ENCODE results near the gene ACTL10. TPM values are rescaled to one million over a fixed set of nuclear protein-coding genes. Genes with fewer than 3 reads are reported as not detected.

Gene ACTL10
- total and polyA plus RNA-seq, 2 of the 13 experiments (the other 11 are each of a cell fraction or from before 2014, with no cell fraction given) = not detected

GRCh38 chr20:33674294-33675135 lies 7.8 kb downstream of the ACTL10 start, which contains the start of gene NECAB3 (continued):
- TF ChIP-seq ZNF609 (CRISPR knock-in tag; IDR thresholded peaks at IDR 0.05; ENCODE audit: borderline replicate concordance) = peak; percentile 72
- TF ChIP-seq ONECUT2 (CRISPR knock-in tag; IDR thresholded peaks at IDR 0.05) = peak; percentile 15; the same call in 1 of the 2 replicates
- no peak for TF ChIP-seq ZMYM3 (CRISPR knock-in tag; IDR thresholded peaks at IDR 0.05)
- peak; percentile 80; the same call in 1 of the 2 replicates for TF ChIP-seq SMAD3 (CRISPR knock-in tag; IDR thresholded peaks at IDR 0.05)
- TF ChIP-seq ZNF704 (CRISPR knock-in tag; IDR thresholded peaks at IDR 0.05; ENCODE audit: borderline replicate concordance) = no peak
- 0 out of 2 replicates have a peak, but pooled peaks have one; percentile 72 for TF ChIP-seq PCBP1 (IDR thresholded peaks at IDR 0.05; ENCODE audit: borderline replicate concordance, low read depth, low read length)
- peak; percentile 71; the same call in 1 of the 2 replicates for TF ChIP-seq RARG (CRISPR knock-in tag; IDR thresholded peaks at IDR 0.05; ENCODE audit: low read depth)
- TF ChIP-seq ZNF282 (IDR thresholded peaks at IDR 0.05; ENCODE audit: partially characterized antibody) = no peak
- no peak; the same call in 1 of the 2 replicates for TF ChIP-seq SNAI1 (CRISPR knock-in tag; IDR thresholded peaks at IDR 0.05; ENCODE audit: borderline replicate concordance)
- TF ChIP-seq ISX (CRISPR knock-in tag; conservative IDR thresholded peaks at IDR 0.05) = peak; percentile 90; the same call in 1 of the 2 replicates
- peak; percentile 50; the same call in 1 of the 2 replicates for TF ChIP-seq ZNF44 (CRISPR knock-in tag; IDR thresholded peaks at IDR 0.05)
- no peak; the same call in 1 of the 2 replicates for TF ChIP-seq DZIP1 (CRISPR knock-in tag; IDR thresholded peaks at IDR 0.05)
- TF ChIP-seq EED (CRISPR knock-in tag; IDR thresholded peaks at IDR 0.05) = peak; percentile 51; the same call in 1 of the 2 replicates
- TF ChIP-seq ZBED4 (CRISPR knock-in tag; IDR thresholded peaks at IDR 0.05; ENCODE audit: borderline replicate concordance) = peak; percentile 42; the same call in 1 of the 2 replicates
- TF ChIP-seq ZNF790 (CRISPR knock-in tag; IDR thresholded peaks at IDR 0.05; ENCODE audit: borderline replicate concordance) = no peak; the same call in 1 of the 2 replicates
